ENCODE data around the gene PCDHB8. TPM values are rescaled to one million over a fixed set of nuclear protein-coding genes. Genes with fewer than 3 reads are reported as not detected.
A peak's percentile ranks its signal among the peaks of the same experiment; 100 is the strongest.
"Not testable (repeated sequence)": the region's sequence is repeated elsewhere in the genome, so short reads cannot be mapped to it uniquely, and the experiment has no call there.

The PCDHB8 gene
- polyA plus RNA-seq (2011; rRNA removed) = 0.50 and 0.52 TPM in 2 replicates
- 0.16 and 0.19 TPM in 2 replicates for polyA plus RNA-seq (2012; cell fraction: cytosol; rRNA removed)
- polyA plus RNA-seq (2012; cell fraction: nucleus; rRNA removed) = 0.37 and 0.41 TPM in 2 replicates
- polyA plus RNA-seq (2017; fragmentation: RNase III; extraction: RNeasy Plus Mini Kit Qiagen cat#74134 plus additional on column Dnase treatment) = 0.37 to 0.50 TPM (median 0.44 TPM) in 3 replicates
- 0.54 and 0.78 TPM in 2 replicates for polyA minus RNA-seq (2011; rRNA and poly(A)+ RNA removed)

DNA sequence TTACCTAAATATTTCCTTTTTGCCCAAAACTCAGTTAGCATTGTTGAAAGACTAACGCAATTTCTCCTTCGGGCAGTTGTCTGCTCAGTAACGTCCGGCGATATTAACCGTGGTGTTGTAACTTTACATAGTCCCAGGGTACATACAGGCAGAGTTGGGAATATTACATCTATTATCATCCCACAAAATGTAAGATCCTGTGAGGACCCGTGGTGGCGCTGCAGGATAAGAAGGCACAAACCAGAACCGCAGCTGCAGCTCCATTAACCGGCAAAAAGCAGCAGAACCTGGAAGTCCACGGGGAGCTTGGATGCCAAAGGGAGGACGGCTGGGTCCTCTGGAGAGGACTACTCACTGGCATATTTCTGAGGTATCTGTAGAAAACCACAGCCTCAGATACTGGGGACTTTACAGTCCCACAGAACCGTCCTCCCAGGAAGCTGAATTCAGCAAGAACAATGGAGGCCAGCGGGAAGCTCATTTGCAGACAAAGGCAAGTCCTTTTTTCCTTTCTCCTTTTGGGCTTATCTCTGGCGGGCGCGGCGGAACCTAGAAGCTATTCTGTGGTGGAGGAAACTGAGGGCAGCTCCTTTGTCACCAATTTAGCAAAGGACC lies at the start of gene PCDHB8:
Gene PCDHB8, plus strand, starts transcription at position 214 of the 615 bp plus-strand sequence. Its CDS starts 245 bp downstream, at position 459.
- not testable (repeated sequence) for H3K27ac ChIP-seq, H3K4me2 ChIP-seq, H3K4me3 ChIP-seq, FAIRE-seq, H3K4me1 ChIP-seq
- TF ChIP-seq, protein P1, sequence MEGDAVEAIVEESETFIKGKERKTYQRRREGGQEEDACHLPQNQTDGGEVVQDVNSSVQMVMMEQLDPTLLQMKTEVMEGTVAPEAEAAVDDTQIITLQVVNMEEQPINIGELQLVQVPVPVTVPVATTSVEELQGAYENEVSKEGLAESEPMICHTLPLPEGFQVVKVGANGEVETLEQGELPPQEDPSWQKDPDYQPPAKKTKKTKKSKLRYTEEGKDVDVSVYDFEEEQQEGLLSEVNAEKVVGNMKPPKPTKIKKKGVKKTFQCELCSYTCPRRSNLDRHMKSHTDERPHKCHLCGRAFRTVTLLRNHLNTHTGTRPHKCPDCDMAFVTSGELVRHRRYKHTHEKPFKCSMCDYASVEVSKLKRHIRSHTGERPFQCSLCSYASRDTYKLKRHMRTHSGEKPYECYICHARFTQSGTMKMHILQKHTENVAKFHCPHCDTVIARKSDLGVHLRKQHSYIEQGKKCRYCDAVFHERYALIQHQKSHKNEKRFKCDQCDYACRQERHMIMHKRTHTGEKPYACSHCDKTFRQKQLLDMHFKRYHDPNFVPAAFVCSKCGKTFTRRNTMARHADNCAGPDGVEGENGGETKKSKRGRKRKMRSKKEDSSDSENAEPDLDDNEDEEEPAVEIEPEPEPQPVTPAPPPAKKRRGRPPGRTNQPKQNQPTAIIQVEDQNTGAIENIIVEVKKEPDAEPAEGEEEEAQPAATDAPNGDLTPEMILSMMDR (IDR thresholded peaks at IDR 0.05) = 0 out of 3 replicates have a peak, but pooled peaks have one; percentile 10
- TF ChIP-seq RAD21 (conservative IDR thresholded peaks at IDR 0.05 in 1 of 2, IDR thresholded peaks at IDR 0.05 in 1 of 2) = peak in 1 of 2 experiments; percentile 22; a peak in 2 of 5 replicates
- DNase-seq (ENCODE audit: low read depth in 1 of 2, low spot score in 1 of 2) (peak in 1 of 2 experiments; percentile 37), ATAC-seq (peak; percentile 76 to 89)
- H3K9me3 ChIP-seq = peaks cover 16% of the 10 kb centered on the region; the same call in 2 of the 3 replicates
- POLR2A ChIA-PET = interaction anchor here (1.1 kb wide), 1 partner anchor 143 kb away, joined by 3 read pairs; the partner anchor contains the start of gene TAF7
- 31% methylated on average over 17 of the region's 18 CpGs for WGBS (ENCODE audit: missing lambda C conversion rate)
- CTCF ChIA-PET = interaction anchor here (0.7 to 1.8 kb wide), 5 partner anchors 10 to 142 kb away, joined by 3 to 7 read pairs (median 3); partner anchors contain the start of gene PCDHB6

DNA sequence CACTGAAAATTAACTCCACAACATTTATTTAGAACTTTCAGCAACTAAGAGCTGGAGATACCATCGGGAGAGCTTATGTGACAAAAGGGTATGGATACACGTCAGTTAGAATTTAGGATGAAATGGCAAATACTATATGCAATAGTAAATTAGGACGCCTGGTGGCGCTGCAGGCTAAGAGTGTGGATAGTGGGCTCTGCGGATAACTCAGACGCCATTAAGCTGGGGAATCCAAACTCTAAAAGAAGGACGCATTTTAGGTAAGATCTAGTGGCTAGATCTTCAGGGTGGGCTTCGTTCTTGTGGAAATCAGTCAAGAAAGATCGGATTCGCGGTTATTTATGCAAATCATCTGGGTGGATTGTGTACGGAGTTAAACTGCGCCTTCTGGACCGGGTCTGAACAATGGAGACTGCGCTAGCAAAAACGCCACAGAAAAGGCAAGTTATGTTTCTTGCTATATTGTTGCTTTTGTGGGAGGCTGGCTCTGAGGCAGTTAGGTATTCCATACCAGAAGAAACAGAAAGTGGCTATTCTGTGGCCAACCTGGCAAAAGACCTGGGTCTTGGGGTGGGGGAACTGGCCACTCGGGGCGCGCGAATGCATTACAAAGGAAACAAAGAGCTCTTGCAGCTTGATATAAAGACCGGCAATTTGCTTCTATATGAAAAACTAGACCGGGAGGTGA lies 42.4 kb upstream of the PCDHB8 start, which contains the start of gene PCDHB5:
Gene PCDHB5, plus strand, starts transcription at position 177 of the 688 bp plus-strand sequence. Its CDS starts 229 bp downstream, at position 406.
- ATAC-seq = peak; percentile 77 to 82; a peak in 5 of 6 replicates

DNA sequence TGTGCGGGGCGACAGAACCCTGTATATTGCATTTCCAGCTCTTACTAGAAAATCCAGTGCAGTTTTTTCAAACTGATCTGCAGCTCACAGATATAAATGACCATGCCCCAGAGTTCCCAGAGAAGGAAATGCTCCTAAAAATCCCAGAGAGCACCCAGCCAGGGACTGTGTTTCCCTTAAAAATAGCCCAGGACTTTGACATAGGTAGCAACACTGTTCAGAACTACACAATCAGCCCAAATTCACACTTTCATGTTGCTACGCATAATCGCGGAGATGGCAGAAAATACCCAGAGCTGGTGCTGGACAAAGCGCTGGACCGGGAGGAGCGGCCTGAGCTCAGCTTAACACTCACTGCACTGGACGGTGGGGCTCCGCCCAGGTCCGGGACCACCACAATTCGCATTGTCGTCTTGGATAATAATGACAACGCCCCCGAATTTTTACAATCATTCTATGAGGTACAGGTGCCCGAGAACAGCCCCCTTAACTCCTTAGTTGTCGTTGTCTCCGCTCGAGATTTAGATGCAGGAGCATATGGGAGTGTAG lies 41.8 kb upstream of the PCDHB8 start:
- POLR2A ChIA-PET = interaction anchor here (0.9 kb wide), 1 partner anchor 185 kb away, joined by 3 read pairs; the partner anchor contains the start of gene TAF7
- peak overlapping the region; percentile 31 for H3K4me2 ChIP-seq
- FAIRE-seq (no peak), DNase-seq (ENCODE audit: low read depth in 1 of 2, low spot score in 1 of 2) (no peak), ATAC-seq (peak in 1 of 2 experiments; percentile 19; a peak in 1 of 6 replicates)
- CTCF ChIA-PET = interaction anchor here (1.1 to 2.0 kb wide), 10 partner anchors 8 to 388 kb away, joined by 3 to 6 read pairs (median 4); partner anchors contain the start of genes PCDHB2 and PCDHB6
- peaks cover 28% of the 10 kb centered on the region for H3K9me3 ChIP-seq
- peak overlapping the region; percentile 37 for H3K4me3 ChIP-seq
- H3K27ac ChIP-seq = no peak overlapping the region
- H3K4me1 ChIP-seq = no peaks in the 10 kb centered on the region
- 72% methylated on average over 19 of the region's 19 CpGs for WGBS (ENCODE audit: missing lambda C conversion rate)
- TF ChIP-seq POLR2A (IDR thresholded peaks at IDR 0.05; ENCODE audit: low read length) (no peak), EP300 (IDR thresholded peaks at IDR 0.05) (no peak), JUNB (IDR thresholded peaks at IDR 0.05) (no peak), CHD2 (IDR thresholded peaks at IDR 0.05; ENCODE audit: low read length, partially characterized antibody) (no peak), SMC3 (IDR thresholded peaks at IDR 0.05) (no peak), CEBPB (IDR thresholded peaks at IDR 0.05) (no peak), CBX2 (IDR thresholded peaks at IDR 0.05; ENCODE audit: borderline replicate concordance, low read depth) (no peak), TP53 (CRISPR knock-in tag; IDR thresholded peaks at IDR 0.05) (no peak), KDM5A (IDR thresholded peaks at IDR 0.05) (no peak)
- TF ChIP-seq, protein P2, sequence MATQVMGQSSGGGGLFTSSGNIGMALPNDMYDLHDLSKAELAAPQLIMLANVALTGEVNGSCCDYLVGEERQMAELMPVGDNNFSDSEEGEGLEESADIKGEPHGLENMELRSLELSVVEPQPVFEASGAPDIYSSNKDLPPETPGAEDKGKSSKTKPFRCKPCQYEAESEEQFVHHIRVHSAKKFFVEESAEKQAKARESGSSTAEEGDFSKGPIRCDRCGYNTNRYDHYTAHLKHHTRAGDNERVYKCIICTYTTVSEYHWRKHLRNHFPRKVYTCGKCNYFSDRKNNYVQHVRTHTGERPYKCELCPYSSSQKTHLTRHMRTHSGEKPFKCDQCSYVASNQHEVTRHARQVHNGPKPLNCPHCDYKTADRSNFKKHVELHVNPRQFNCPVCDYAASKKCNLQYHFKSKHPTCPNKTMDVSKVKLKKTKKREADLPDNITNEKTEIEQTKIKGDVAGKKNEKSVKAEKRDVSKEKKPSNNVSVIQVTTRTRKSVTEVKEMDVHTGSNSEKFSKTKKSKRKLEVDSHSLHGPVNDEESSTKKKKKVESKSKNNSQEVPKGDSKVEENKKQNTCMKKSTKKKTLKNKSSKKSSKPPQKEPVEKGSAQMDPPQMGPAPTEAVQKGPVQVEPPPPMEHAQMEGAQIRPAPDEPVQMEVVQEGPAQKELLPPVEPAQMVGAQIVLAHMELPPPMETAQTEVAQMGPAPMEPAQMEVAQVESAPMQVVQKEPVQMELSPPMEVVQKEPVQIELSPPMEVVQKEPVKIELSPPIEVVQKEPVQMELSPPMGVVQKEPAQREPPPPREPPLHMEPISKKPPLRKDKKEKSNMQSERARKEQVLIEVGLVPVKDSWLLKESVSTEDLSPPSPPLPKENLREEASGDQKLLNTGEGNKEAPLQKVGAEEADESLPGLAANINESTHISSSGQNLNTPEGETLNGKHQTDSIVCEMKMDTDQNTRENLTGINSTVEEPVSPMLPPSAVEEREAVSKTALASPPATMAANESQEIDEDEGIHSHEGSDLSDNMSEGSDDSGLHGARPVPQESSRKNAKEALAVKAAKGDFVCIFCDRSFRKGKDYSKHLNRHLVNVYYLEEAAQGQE (IDR thresholded peaks at IDR 0.05) = no peak
- TF ChIP-seq, protein P3, sequence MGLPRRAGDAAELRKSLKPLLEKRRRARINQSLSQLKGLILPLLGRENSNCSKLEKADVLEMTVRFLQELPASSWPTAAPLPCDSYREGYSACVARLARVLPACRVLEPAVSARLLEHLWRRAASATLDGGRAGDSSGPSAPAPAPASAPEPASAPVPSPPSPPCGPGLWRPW (IDR thresholded peaks at IDR 0.05) = no peak
- TF ChIP-seq, protein P4, sequence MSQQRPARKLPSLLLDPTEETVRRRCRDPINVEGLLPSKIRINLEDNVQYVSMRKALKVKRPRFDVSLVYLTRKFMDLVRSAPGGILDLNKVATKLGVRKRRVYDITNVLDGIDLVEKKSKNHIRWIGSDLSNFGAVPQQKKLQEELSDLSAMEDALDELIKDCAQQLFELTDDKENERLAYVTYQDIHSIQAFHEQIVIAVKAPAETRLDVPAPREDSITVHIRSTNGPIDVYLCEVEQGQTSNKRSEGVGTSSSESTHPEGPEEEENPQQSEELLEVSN (IDR thresholded peaks at IDR 0.05; ENCODE audit: borderline replicate concordance, low read depth) = no peak

More for the DNA sequence above, 42.4 kb upstream of the PCDHB8 start, which contains the start of gene PCDHB5:
- no peaks in the 10 kb centered on the region for H3K4me1 ChIP-seq
- FAIRE-seq = no peak
- CTCF ChIA-PET = interaction anchor here (1.1 to 2.0 kb wide), 10 partner anchors 9 to 389 kb away, joined by 3 to 6 read pairs (median 4); partner anchors contain the start of genes PCDHB2 and PCDHB6
- TF ChIP-seq, protein P1 (IDR thresholded peaks at IDR 0.05) = peak; percentile 36; the same call in 2 of the 3 replicates
- peak in 1 of 2 experiments; percentile 54; a peak in 2 of 5 replicates for TF ChIP-seq RAD21 (conservative IDR thresholded peaks at IDR 0.05 in 1 of 2, IDR thresholded peaks at IDR 0.05 in 1 of 2)
- no peak for TF ChIP-seq NR3C1 (IDR thresholded peaks at IDR 0.05)
- no peak for TF ChIP-seq EHMT2 (IDR thresholded peaks at IDR 0.05; ENCODE audit: low read depth)
- peaks cover 28% of the 10 kb centered on the region for H3K9me3 ChIP-seq
- POLR2A ChIA-PET = interaction anchor here (0.9 kb wide), 1 partner anchor 186 kb away, joined by 3 read pairs; the partner anchor contains the start of gene TAF7
- peak within 1 kb of the TSS; percentile 18 to 54; a peak in 3 of 6 replicates for H3K27ac ChIP-seq
- 26% methylated on average over 22 of the region's 22 CpGs for WGBS (ENCODE audit: missing lambda C conversion rate)
- H3K4me2 ChIP-seq = peak within 1 kb of the TSS; percentile 31
- H3K4me3 ChIP-seq = peak within 1 kb of the TSS; percentile 37
- DNase-seq (ENCODE audit: low read depth in 1 of 2, low spot score in 1 of 2) = peak; percentile 26 to 61

Data from A549 (cell line).